ENCODE data around the gene CXorf58.

Gene CXorf58

DNA sequence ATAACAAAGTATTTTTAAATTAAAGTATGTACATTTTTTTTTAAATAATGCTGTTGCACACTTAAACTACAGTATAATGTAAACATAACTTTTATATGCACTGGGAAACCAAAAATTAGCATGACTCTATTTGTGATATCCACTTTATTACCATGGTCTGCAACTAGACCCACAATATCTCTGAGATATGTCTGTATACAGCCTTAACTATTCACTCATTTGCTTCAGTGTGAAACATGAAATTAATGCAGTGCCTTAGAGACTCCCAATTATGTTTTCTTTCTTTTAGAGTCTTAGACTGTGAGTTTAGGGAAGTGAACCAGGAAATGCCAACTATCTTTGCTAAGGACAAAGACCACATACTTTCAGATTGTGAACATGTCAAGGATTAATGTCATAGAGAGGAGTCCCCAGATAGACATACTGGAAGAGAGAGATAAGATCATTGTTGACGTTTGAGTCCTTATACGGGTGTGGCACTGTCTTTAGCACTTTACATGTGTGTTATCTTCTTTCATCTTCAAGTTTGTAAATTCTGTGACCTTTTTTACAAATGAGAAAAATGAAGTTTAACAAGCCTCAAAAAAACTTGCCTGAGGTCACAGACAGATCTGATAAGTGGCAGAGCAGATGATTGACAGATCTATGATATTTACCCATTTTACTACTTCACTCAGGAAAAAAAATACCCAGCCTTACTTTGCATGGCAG, 23.2 kb downstream of the CXorf58 start:
- no peaks in the 10 kb centered on the region for H3K36me3 ChIP-seq (ENCODE audit: control insufficient read depth, insufficient read depth, low read length)
- no peaks in the 10 kb centered on the region for H3K4me1 ChIP-seq (ENCODE audit: control insufficient read depth, insufficient read depth, low read length)
- no peak overlapping the region for H3K27ac ChIP-seq (ENCODE audit: low read depth, low read length)
- H3K9me3 ChIP-seq (ENCODE audit: control insufficient read depth, insufficient read depth, low read length): no peaks in the 10 kb centered on the region
- no peak overlapping the region for H3K4me3 ChIP-seq (ENCODE audit: low read depth, low read length)
- no peaks in the 10 kb centered on the region for H3K27me3 ChIP-seq (ENCODE audit: control insufficient read depth, insufficient read depth, low read length)
- no peak overlapping the region for H3K9ac ChIP-seq (ENCODE audit: low read depth, low read length)

GRCh38 chrX:23932046-23932445, 24.2 kb downstream of the CXorf58 start:
- no peaks in the 10 kb centered on the region for H3K36me3 ChIP-seq (ENCODE audit: control insufficient read depth, insufficient read depth, low read length)

DNA sequence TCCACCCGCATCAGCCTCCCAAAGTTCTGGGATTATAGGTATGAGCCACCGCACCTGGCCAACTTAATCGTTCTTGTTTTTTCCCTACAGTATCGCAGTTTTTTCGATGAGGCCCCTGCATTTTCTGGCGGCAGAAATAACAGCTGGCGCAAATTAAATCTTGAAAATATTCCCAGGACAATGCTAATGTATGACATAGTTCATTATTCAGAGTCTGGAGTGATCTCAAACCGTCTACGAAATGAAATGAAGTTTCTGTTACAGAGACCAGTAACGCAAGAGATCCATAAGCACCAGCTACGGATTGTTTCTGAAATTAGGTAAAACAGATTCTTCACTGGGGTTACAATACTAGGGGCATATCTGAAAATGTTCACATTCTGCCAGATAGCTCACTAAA, 27.3 kb downstream of the CXorf58 start:
- Histone ChIP-seq H3K36me3 (ENCODE audit: control insufficient read depth, insufficient read depth, low read length) (no peaks in the 10 kb centered on the region), H3K9ac (ENCODE audit: low read depth, low read length) (no peak overlapping the region), H3K4me1 (ENCODE audit: control insufficient read depth, insufficient read depth, low read length) (peaks cover 7% of the 10 kb centered on the region; the same call in 1 of the 2 replicates), H3K27ac (ENCODE audit: low read depth, low read length) (no peak overlapping the region), H3K27me3 (ENCODE audit: control insufficient read depth, insufficient read depth, low read length) (no peaks in the 10 kb centered on the region), H3K9me3 (ENCODE audit: control insufficient read depth, insufficient read depth, low read length) (no peaks in the 10 kb centered on the region), H3K4me3 (ENCODE audit: low read depth, low read length) (no peak overlapping the region)

More at GRCh38 chrX:23932046-23932445, 24.2 kb downstream of the CXorf58 start:
- Histone ChIP-seq H3K4me3 (ENCODE audit: low read depth, low read length) (no peak overlapping the region), H3K27me3 (ENCODE audit: control insufficient read depth, insufficient read depth, low read length) (no peaks in the 10 kb centered on the region), H3K4me1 (ENCODE audit: control insufficient read depth, insufficient read depth, low read length) (peaks cover 7% of the 10 kb centered on the region; the same call in 1 of the 2 replicates), H3K9ac (ENCODE audit: low read depth, low read length) (no peak overlapping the region), H3K27ac (ENCODE audit: low read depth, low read length) (no peak overlapping the region), H3K9me3 (ENCODE audit: control insufficient read depth, insufficient read depth, low read length) (no peaks in the 10 kb centered on the region)

- Histone ChIP-seq H3K27ac (ENCODE audit: low read depth, low read length) (no peak overlapping the region), H3K36me3 (ENCODE audit: control insufficient read depth, insufficient read depth, low read length) (no peaks in the 10 kb centered on the region), H3K9me3 (ENCODE audit: control insufficient read depth, insufficient read depth, low read length) (no peaks in the 10 kb centered on the region), H3K9ac (ENCODE audit: low read depth, low read length) (no peak overlapping the region), H3K4me1 (ENCODE audit: control insufficient read depth, insufficient read depth, low read length) (peaks cover 7% of the 10 kb centered on the region; the same call in 1 of the 2 replicates), H3K4me3 (ENCODE audit: low read depth, low read length) (no peak overlapping the region), H3K27me3 (ENCODE audit: control insufficient read depth, insufficient read depth, low read length) (no peaks in the 10 kb centered on the region)
Measured at GRCh38 chrX:23936180-23936579, 28.4 kb downstream of the CXorf58 start.

DNA sequence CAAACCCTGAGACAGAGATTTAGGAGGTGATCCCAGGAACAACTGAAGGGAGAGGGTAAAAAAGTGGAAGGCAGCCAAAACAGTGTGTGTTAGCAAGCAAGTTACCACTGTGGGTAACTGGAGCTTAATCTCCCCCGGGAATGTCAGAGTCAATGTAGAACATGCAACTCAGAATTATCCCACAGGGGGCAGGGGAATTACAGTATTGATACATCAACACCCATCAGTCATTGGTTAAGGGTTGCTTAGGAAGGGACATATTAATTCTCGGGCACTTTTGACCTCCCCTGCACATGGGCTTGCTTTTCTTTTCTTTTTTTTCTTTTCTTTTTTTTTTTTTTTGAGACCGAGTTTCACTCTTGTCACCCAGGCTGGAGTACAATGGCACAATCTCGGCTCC, 29.3 kb downstream of the CXorf58 start:
- no peak overlapping the region for H3K9ac ChIP-seq (ENCODE audit: low read depth, low read length)
- H3K4me3 ChIP-seq (ENCODE audit: low read depth, low read length): no peak overlapping the region
- no peaks in the 10 kb centered on the region for H3K9me3 ChIP-seq (ENCODE audit: control insufficient read depth, insufficient read depth, low read length)
- peaks cover 7% of the 10 kb centered on the region; the same call in 1 of the 2 replicates for H3K4me1 ChIP-seq (ENCODE audit: control insufficient read depth, insufficient read depth, low read length)
- H3K27me3 ChIP-seq (ENCODE audit: control insufficient read depth, insufficient read depth, low read length): no peaks in the 10 kb centered on the region
- H3K36me3 ChIP-seq (ENCODE audit: control insufficient read depth, insufficient read depth, low read length): no peaks in the 10 kb centered on the region
- H3K27ac ChIP-seq (ENCODE audit: low read depth, low read length): no peak overlapping the region

DNA sequence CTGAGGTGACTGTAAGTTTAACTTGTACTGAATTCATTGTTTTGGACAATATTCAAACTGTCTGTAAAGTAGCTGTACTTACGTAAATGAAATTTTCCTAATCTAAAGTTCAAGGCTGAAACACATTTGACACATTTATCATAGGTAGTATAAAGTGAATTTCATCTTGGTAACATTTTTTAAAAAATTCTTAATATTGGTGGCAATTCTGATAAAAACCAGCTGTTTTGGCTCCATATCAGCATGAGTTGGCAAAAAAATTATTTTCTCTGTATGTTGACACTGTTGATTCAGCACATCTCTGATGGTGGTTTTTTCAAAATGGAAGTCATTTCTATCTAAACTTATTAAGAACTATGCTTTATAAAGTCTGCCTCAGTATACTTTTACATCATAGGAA, 30.9 kb downstream of the CXorf58 start:
- Histone ChIP-seq H3K4me1 (ENCODE audit: control insufficient read depth, insufficient read depth, low read length) (peaks cover 7% of the 10 kb centered on the region; the same call in 1 of the 2 replicates), H3K36me3 (ENCODE audit: control insufficient read depth, insufficient read depth, low read length) (no peaks in the 10 kb centered on the region), H3K4me3 (ENCODE audit: low read depth, low read length) (no peak overlapping the region), H3K27ac (ENCODE audit: low read depth, low read length) (no peak overlapping the region), H3K9me3 (ENCODE audit: control insufficient read depth, insufficient read depth, low read length) (no peaks in the 10 kb centered on the region), H3K9ac (ENCODE audit: low read depth, low read length) (no peak overlapping the region), H3K27me3 (ENCODE audit: control insufficient read depth, insufficient read depth, low read length) (no peaks in the 10 kb centered on the region)

DNA sequence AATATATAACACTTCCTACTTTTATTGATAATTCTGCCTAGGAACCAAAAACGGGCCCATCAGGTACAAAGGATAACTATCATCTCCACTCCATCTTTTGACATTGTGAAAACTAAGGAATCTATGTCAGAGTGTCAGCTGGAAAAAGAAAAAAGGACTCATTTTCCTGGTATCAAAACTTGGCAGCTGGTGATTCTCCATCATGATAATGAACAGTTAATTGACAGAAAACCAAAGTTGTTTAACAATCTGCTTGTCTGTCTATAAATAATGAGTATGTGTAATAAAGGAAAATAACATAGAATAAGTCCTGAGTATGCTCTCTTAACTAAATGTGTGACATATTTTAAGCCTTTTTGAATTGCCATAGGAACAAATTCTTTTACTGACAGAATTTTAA, 31.4 kb downstream of the CXorf58 start:
- Histone ChIP-seq H3K9me3 (ENCODE audit: control insufficient read depth, insufficient read depth, low read length) (no peaks in the 10 kb centered on the region), H3K27me3 (ENCODE audit: control insufficient read depth, insufficient read depth, low read length) (no peaks in the 10 kb centered on the region), H3K4me3 (ENCODE audit: low read depth, low read length) (no peak overlapping the region), H3K36me3 (ENCODE audit: control insufficient read depth, insufficient read depth, low read length) (no peaks in the 10 kb centered on the region), H3K9ac (ENCODE audit: low read depth, low read length) (no peak overlapping the region), H3K27ac (ENCODE audit: low read depth, low read length) (no peak overlapping the region), H3K4me1 (ENCODE audit: control insufficient read depth, insufficient read depth, low read length) (peaks cover 9% of the 10 kb centered on the region; the same call in 1 of the 2 replicates)

DNA sequence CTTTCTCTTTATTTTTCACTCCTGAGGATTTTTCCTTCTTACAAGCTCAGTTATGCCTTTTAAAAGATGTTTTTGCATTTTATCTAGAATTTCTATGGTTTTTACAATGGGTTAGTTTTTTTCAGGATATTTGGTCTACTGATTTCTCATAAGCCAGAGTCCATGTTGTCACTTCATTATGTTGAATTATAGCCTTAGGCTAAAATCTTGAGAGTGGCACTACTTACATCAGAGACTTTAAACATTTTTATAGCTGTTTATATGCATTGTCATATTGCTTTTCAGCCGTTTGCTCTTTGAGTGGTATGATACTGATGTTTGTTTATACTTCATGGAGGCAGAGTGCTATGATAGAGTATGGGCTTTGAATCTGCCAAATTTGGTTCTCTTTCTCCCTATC, 36.4 kb downstream of the CXorf58 start:
- Histone ChIP-seq H3K9ac (ENCODE audit: low read depth, low read length) (no peak overlapping the region), H3K27me3 (ENCODE audit: control insufficient read depth, insufficient read depth, low read length) (peaks cover 4% of the 10 kb centered on the region; the same call in 1 of the 2 replicates)

DNA sequence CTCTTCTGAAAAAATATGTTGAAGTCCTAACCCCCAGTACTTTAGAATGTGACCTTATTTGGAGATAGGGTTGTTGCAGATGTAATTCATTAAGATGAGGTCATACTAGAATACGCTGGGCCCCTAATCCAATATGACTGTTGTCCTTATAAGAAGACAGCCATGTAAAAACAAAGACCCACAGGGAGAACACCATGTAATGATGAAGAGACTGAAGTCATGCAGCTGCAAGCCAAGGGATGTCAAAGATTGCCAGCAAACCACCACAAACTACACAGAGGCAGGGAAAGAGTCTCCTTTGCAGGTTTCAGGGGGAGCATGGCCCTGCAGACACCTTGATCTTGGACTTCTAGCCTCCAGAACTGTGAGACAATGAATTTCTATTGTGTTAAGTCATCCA, 37.4 kb downstream of the CXorf58 start:
- Histone ChIP-seq H3K9ac (ENCODE audit: low read depth, low read length) (no peak overlapping the region), H3K4me1 (ENCODE audit: control insufficient read depth, insufficient read depth, low read length) (peaks cover 11% of the 10 kb centered on the region; the same call in 1 of the 2 replicates), H3K36me3 (ENCODE audit: control insufficient read depth, insufficient read depth, low read length) (no peaks in the 10 kb centered on the region), H3K9me3 (ENCODE audit: control insufficient read depth, insufficient read depth, low read length) (no peaks in the 10 kb centered on the region), H3K27ac (ENCODE audit: low read depth, low read length) (no peak overlapping the region), H3K4me3 (ENCODE audit: low read depth, low read length) (no peak overlapping the region), H3K27me3 (ENCODE audit: control insufficient read depth, insufficient read depth, low read length) (peaks cover 4% of the 10 kb centered on the region; the same call in 1 of the 2 replicates)

More for the DNA sequence above, 36.4 kb downstream of the CXorf58 start:
- no peak overlapping the region for H3K4me3 ChIP-seq (ENCODE audit: low read depth, low read length)
- no peaks in the 10 kb centered on the region for H3K9me3 ChIP-seq (ENCODE audit: control insufficient read depth, insufficient read depth, low read length)
- no peak overlapping the region for H3K27ac ChIP-seq (ENCODE audit: low read depth, low read length)
- H3K36me3 ChIP-seq (ENCODE audit: control insufficient read depth, insufficient read depth, low read length): no peaks in the 10 kb centered on the region
- peaks cover 11% of the 10 kb centered on the region; the same call in 1 of the 2 replicates for H3K4me1 ChIP-seq (ENCODE audit: control insufficient read depth, insufficient read depth, low read length)

- no peak overlapping the region for H3K4me3 ChIP-seq (ENCODE audit: low read depth, low read length)
- no peak overlapping the region for H3K9ac ChIP-seq (ENCODE audit: low read depth, low read length)
- H3K36me3 ChIP-seq (ENCODE audit: control insufficient read depth, insufficient read depth, low read length): no peaks in the 10 kb centered on the region
- peak overlapping the region; percentile 84 for H3K27ac ChIP-seq (ENCODE audit: low read depth, low read length)
- H3K9me3 ChIP-seq (ENCODE audit: control insufficient read depth, insufficient read depth, low read length): no peaks in the 10 kb centered on the region
- H3K4me1 ChIP-seq (ENCODE audit: control insufficient read depth, insufficient read depth, low read length): peaks cover 29% of the 10 kb centered on the region
- no peaks in the 10 kb centered on the region; the same call in 1 of the 2 replicates for H3K27me3 ChIP-seq (ENCODE audit: control insufficient read depth, insufficient read depth, low read length)
Measured at GRCh38 chrX:23952391-23952790, 44.6 kb downstream of the CXorf58 start.

Measured in HUES48 (cell line).